HepG2 (cell line): Measurements from ENCODE around the gene ABCG5. TPM values are rescaled to one million over a fixed set of nuclear protein-coding genes. Genes with fewer than 3 reads are reported as not detected.

Experiments
- AKNA ChIP-seq: sonication (generic); formaldehyde crosslinking; IDR thresholded peaks from 2 replicates; pipeline ENCODE4 v1.4.0; 2020; ENCODE audit warnings: missing genetic modification reagents, borderline replicate concordance
- ELK4 ChIP-seq: sonication (generic); formaldehyde crosslinking; IDR thresholded peaks from 2 replicates; pipeline ENCODE4 v1.9.0; 2021; ENCODE audit warnings: missing genetic modification reagents, borderline replicate concordance
- EZH2 ChIP-seq: conservative IDR thresholded peaks from 2 replicates; pipeline ENCODE4 v1.6.1; 2012; ENCODE audit warnings: mild to moderate bottlenecking, low read depth, low read length, moderate library complexity
- GMEB2 ChIP-seq: IDR thresholded peaks from 2 replicates; pipeline ENCODE4 v1.6.1; 2016; ENCODE audit warnings: missing biosample characterization, missing genetic modification reagents, low read depth
- GPN1 ChIP-seq: sonication (generic); formaldehyde crosslinking; IDR thresholded peaks from 2 replicates; pipeline ENCODE4 v1.5.1; 2020; ENCODE audit warnings: missing genetic modification reagents, borderline replicate concordance
- NCOA2 ChIP-seq: sonication (generic); formaldehyde crosslinking; IDR thresholded peaks from 2 replicates; pipeline ENCODE4 v1.8.0; 2022; ENCODE audit warnings: inconsistent platforms
- PAWR ChIP-seq: sonication (generic); formaldehyde crosslinking; IDR thresholded peaks from 2 replicates; pipeline ENCODE4 v1.4.0; 2020; ENCODE audit warnings: missing genetic modification reagents, mild to moderate bottlenecking, borderline replicate concordance
- SOX6 ChIP-seq, 2 experiments: fragments of 450-650 bp in 1 of 2; sonication (generic) in 1 of 2; formaldehyde crosslinking in 1 of 2; IDR thresholded peaks; 2 replicates each; pipeline versions ENCODE4 v1.4.0 to v1.6.1; 2017 to 2020; ENCODE audit warnings: antibody characterized with exemption in 1 of 2, mild to moderate bottlenecking in 1 of 2, missing genetic modification reagents in 1 of 2
- STAT6 ChIP-seq: sonication (generic); formaldehyde crosslinking; IDR thresholded peaks from 2 replicates; pipeline ENCODE4 v1.4.0; 2020; ENCODE audit warnings: missing genetic modification reagents, mild to moderate bottlenecking, borderline replicate concordance
- TBX3 ChIP-seq: fragments of 450-650 bp; IDR thresholded peaks from 2 replicates; pipeline ENCODE4 v1.6.1; 2017; ENCODE audit warnings: antibody characterized with exemption, mild to moderate bottlenecking, inconsistent platforms, borderline replicate concordance
- ZBTB1 ChIP-seq: sonication (generic); formaldehyde crosslinking; IDR thresholded peaks from 2 replicates; pipeline ENCODE4 v1.4.0; 2020; ENCODE audit warnings: missing genetic modification reagents, borderline replicate concordance
- ZNF33A ChIP-seq: sonication (generic); formaldehyde crosslinking; IDR thresholded peaks from 2 replicates; pipeline ENCODE4 v1.5.1; 2020; ENCODE audit warnings: missing genetic modification reagents, mild to moderate bottlenecking, moderate library complexity, borderline replicate concordance
- ZNF432 ChIP-seq: sonication (generic); formaldehyde crosslinking; IDR thresholded peaks from 2 replicates; pipeline ENCODE4 v1.5.0; 2020; ENCODE audit warnings: missing genetic modification reagents, mild to moderate bottlenecking, borderline replicate concordance
- ZNF720 ChIP-seq: sonication (generic); formaldehyde crosslinking; IDR thresholded peaks from 2 replicates; pipeline ENCODE4 v1.4.0; 2020; ENCODE audit warnings: missing genetic modification reagents
- ZNF770 ChIP-seq: sonication (generic); formaldehyde crosslinking; IDR thresholded peaks from 2 replicates; pipeline ENCODE4 v1.5.0; 2020; ENCODE audit warnings: mild to moderate bottlenecking, missing genetic modification reagents
- polyA plus RNA-seq, 8 experiments: library from polyadenylated mRNA; depleted of rRNA in 3 of 8; stranded (reverse) in 7 of 8; unstranded in 1 of 8; fragments of >200 nt; fragmentation: Illumina TruSeq in 4 of 8; extraction: Trizol in 4 of 8; gene quantifications; 2 replicates each; pipeline versions ENCODE4 v1.2.1 to v1.2.3, GENCODE V29; 2011 to 2016; ENCODE audit warnings: low read depth in 4 of 8, missing spikeins in 1 of 8, mixed read lengths in 1 of 8; ENCODE audit not compliant: insufficient read depth in 1 of 8
- total RNA-seq, 5 experiments: library from RNA; depleted of rRNA; stranded (reverse); fragments of >200 nt; fragmentation: Illumina TruSeq; extraction: Trizol; gene quantifications; 2 replicates each; pipeline ENCODE4 v1.2.3, GENCODE V29; 2016; ENCODE audit warnings: low read depth in 1 of 5

The ABCG5 gene
- total and polyA plus RNA-seq, 2 of the 13 experiments (the other 11 are each of a cell fraction or from before 2014, with no cell fraction given): 15.1 to 39.0 TPM

GRCh38 chr2:43884689-43885088 lies 46.0 kb upstream of the ABCG5 start (continued):
- TF ChIP-seq AKNA (CRISPR knock-in tag): no peak
- TF ChIP-seq GPN1 (CRISPR knock-in tag): no peak
- no peak for TF ChIP-seq ZNF432
- TF ChIP-seq TBX3: peak; percentile 25; the same call in 1 of the 2 replicates
- no peak for TF ChIP-seq STAT6 (CRISPR knock-in tag)
- no peak for TF ChIP-seq GMEB2 (CRISPR knock-in tag)
- TF ChIP-seq EZH2: no peak
- no peak for TF ChIP-seq SOX6 (IDR thresholded peaks at IDR 0.05)
- TF ChIP-seq SOX6 (CRISPR knock-in tag; IDR thresholded peaks at IDR 0.05): peak; percentile 49; the same call in 1 of the 2 replicates
- no peak for TF ChIP-seq PAWR (CRISPR knock-in tag)
- TF ChIP-seq NCOA2 (CRISPR knock-in tag): peak; percentile 52; the same call in 1 of the 2 replicates
- no peak for TF ChIP-seq ZNF33A (CRISPR knock-in tag)
- no peak for TF ChIP-seq ZNF720
- TF ChIP-seq ELK4 (CRISPR knock-in tag): no peak
- no peak for TF ChIP-seq ZBTB1 (CRISPR knock-in tag)
- TF ChIP-seq ZNF770 (CRISPR knock-in tag): no peak
